Esophagus squamous epithelium (tissue), 4 donors: Measurements from ENCODE around the gene HS6ST2.

Source experiments
- POLR2A ChIP-seq, 4 donors: fragments of 450-650 bp; IDR thresholded peaks; one replicate each; pipeline ENCODE4 v1.6.1; 2017; ENCODE audit warnings: antibody characterized with exemption in 4 of 4, mild to moderate bottlenecking in 4 of 4, moderate library complexity in 3 of 4
- TF ChIP-seq, protein P1 (sequence below), 6 experiments: fragments of 450-650 bp in 4 of 6; fragments of 200-600 bp in 2 of 6; sonication (generic) in 2 of 6; IDR thresholded peaks; one replicate each; pipeline ENCODE4 v1.5.1; 2016 to 2019; ENCODE audit warnings: antibody characterized with exemption in 6 of 6, mild to moderate bottlenecking in 4 of 6, moderate library complexity in 4 of 6

DNA sequence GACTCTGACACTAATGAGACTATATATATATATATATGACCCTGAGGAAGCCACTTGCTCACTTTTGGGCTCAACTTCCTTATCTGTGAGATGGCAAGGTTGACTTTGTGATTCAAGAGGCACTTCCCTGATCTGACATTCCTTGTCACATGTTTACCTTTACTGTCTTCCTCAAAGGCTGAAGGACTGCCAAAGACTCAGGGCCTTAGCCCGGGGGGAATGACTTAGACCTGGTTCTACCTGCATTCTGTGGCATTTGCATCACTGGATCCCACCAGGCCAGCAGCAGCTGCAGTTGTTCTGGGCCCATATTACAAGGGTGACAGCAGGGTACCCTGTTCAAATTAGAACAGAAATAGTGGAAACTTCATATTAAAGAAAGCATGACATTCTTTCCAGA is 3.1 kb upstream of the HS6ST2 start:
- TF ChIP-seq, protein P1, sequence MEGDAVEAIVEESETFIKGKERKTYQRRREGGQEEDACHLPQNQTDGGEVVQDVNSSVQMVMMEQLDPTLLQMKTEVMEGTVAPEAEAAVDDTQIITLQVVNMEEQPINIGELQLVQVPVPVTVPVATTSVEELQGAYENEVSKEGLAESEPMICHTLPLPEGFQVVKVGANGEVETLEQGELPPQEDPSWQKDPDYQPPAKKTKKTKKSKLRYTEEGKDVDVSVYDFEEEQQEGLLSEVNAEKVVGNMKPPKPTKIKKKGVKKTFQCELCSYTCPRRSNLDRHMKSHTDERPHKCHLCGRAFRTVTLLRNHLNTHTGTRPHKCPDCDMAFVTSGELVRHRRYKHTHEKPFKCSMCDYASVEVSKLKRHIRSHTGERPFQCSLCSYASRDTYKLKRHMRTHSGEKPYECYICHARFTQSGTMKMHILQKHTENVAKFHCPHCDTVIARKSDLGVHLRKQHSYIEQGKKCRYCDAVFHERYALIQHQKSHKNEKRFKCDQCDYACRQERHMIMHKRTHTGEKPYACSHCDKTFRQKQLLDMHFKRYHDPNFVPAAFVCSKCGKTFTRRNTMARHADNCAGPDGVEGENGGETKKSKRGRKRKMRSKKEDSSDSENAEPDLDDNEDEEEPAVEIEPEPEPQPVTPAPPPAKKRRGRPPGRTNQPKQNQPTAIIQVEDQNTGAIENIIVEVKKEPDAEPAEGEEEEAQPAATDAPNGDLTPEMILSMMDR (IDR thresholded peaks at IDR 0.05): no peak
- no peak for TF ChIP-seq POLR2A (IDR thresholded peaks at IDR 0.05)
